BLaER1 treated with 17β-estradiol and CSF1 and Interleukin-3, amounts not matched to agents 10 nM and 100 nM (cell line): Measurements from ENCODE around the gene LEMD1.
A peak's percentile ranks its signal among the peaks of the same experiment; 100 is the strongest.

Source experiments
- H3K27ac ChIP-seq, 11 experiments: shearing (Covaris generic); formaldehyde crosslinking; 2 replicates each; pipeline ENCODE4 v1.8.1; 2022
- H3K27me3 ChIP-seq, 11 experiments: shearing (Covaris generic); formaldehyde crosslinking; 2 replicates each; pipeline ENCODE4 v1.8.1; 2022
- H3K36me3 ChIP-seq, 11 experiments: shearing (Covaris generic); formaldehyde crosslinking; 2 replicates each; pipeline ENCODE4 v1.8.1; 2022
- H3K4me1 ChIP-seq, 10 experiments: shearing (Covaris generic); formaldehyde crosslinking; 2 replicates each; pipeline ENCODE4 v1.8.1; 2022
- H3K4me2 ChIP-seq, 11 experiments: shearing (Covaris generic); formaldehyde crosslinking; 2 replicates each; pipeline ENCODE4 v1.8.1; 2022
- H3K4me3 ChIP-seq, 10 experiments: shearing (Covaris generic); formaldehyde crosslinking; 2 replicates each; pipeline ENCODE4 v1.8.1; 2022
- H3K9ac ChIP-seq, 11 experiments: shearing (Covaris generic); formaldehyde crosslinking; 2 replicates each; pipeline ENCODE4 v1.8.1; 2022
- H3K9me3 ChIP-seq, 11 experiments: shearing (Covaris generic); formaldehyde crosslinking; replicated peaks in 1 of 11; 2 replicates each; pipeline ENCODE4 v1.8.1; 2022
- H4K20me1 ChIP-seq, 11 experiments: shearing (Covaris generic); formaldehyde crosslinking; 2 replicates each; pipeline ENCODE4 v1.8.1; 2022
- Cebpa-rat ChIP-seq, 11 experiments: shearing (Covaris generic); IDR thresholded peaks; 2 replicates each; pipeline ENCODE4 v1.8.1; 2022

Gene LEMD1

GRCh38 chr1:205430696-205431305, 8.9 kb upstream of the LEMD1 start:
- H3K4me1 ChIP-seq, result peaks cover 11 to 25% (median 21%) of the 10 kb centered on the region in 10 experiments
- H4K20me1 ChIP-seq, result peaks cover 0 to 4% (median 0%) of the 10 kb centered on the region in 11 experiments; a peak in 1 of 22 replicates
- peak overlapping the region; percentile 64 to 81 (median 71) for H3K4me2 ChIP-seq
- no peaks in the 10 kb centered on the region for H3K27me3 ChIP-seq
- no peak overlapping the region for H3K27ac ChIP-seq
- H3K9ac ChIP-seq, result peak overlapping the region in 3 of 11 experiments; percentile 0 to 17 (median 6); a peak in 3 of 22 replicates
- no peaks in the 10 kb centered on the region for H3K9me3 ChIP-seq
- H3K36me3 ChIP-seq, result no peaks in the 10 kb centered on the region
- peak overlapping the region; percentile 6 to 57 (median 37); a peak in 17 of 20 replicates for H3K4me3 ChIP-seq
- TF ChIP-seq Cebpa-rat (IDR thresholded peaks at IDR 0.05), result no peak

- TF ChIP-seq Cebpa-rat (IDR thresholded peaks at IDR 0.05), result no peak
- Histone ChIP-seq H3K9ac (peak overlapping the region in 2 of 11 experiments; percentile 0 to 6; a peak in 2 of 22 replicates), H3K36me3 (no peaks in the 10 kb centered on the region), H4K20me1 (no peaks in the 10 kb centered on the region; a peak in 1 of 22 replicates), H3K4me2 (peak overlapping the region; percentile 64 to 81 (median 71)), H3K27me3 (no peaks in the 10 kb centered on the region), H3K9me3 (no peaks in the 10 kb centered on the region), H3K27ac (no peak overlapping the region), H3K4me1 (peaks cover 3 to 17% (median 13%) of the 10 kb centered on the region in 10 experiments), H3K4me3 (peak overlapping the region; percentile 6 to 57 (median 37); a peak in 16 of 20 replicates)
Observed at GRCh38 chr1:205429762-205430695, 8.2 kb upstream of the LEMD1 start.

GRCh38 chr1:205424901-205425600, 3.2 kb upstream of the LEMD1 start:
- H3K9ac ChIP-seq, result no peak overlapping the region
- peaks cover 0 to 4% (median 0%) of the 10 kb centered on the region in 10 experiments; a peak in 4 of 20 replicates for H3K4me1 ChIP-seq
- no peaks in the 10 kb centered on the region for H3K27me3 ChIP-seq
- no peak overlapping the region for H3K4me2 ChIP-seq
- H3K9me3 ChIP-seq, result no peaks in the 10 kb centered on the region
- H3K27ac ChIP-seq, result no peak overlapping the region
- TF ChIP-seq Cebpa-rat (IDR thresholded peaks at IDR 0.05), result no peak
- no peak overlapping the region for H3K4me3 ChIP-seq
- no peaks in the 10 kb centered on the region for H4K20me1 ChIP-seq
- no peaks in the 10 kb centered on the region for H3K36me3 ChIP-seq

GRCh38 chr1:205423814-205424399, 2.1 kb upstream of the LEMD1 start:
- H3K36me3 ChIP-seq, result no peaks in the 10 kb centered on the region
- TF ChIP-seq Cebpa-rat (IDR thresholded peaks at IDR 0.05), result no peak
- H3K4me3 ChIP-seq, result no peak overlapping the region
- H4K20me1 ChIP-seq, result no peaks in the 10 kb centered on the region
- no peak overlapping the region for H3K4me2 ChIP-seq
- no peak overlapping the region for H3K27ac ChIP-seq
- H3K4me1 ChIP-seq, result peaks cover 0 to 6% (median 0%) of the 10 kb centered on the region in 10 experiments; a peak in 2 of 20 replicates
- no peaks in the 10 kb centered on the region for H3K9me3 ChIP-seq
- no peaks in the 10 kb centered on the region for H3K27me3 ChIP-seq
- no peak overlapping the region for H3K9ac ChIP-seq

- Histone ChIP-seq H3K27me3 (no peaks in the 10 kb centered on the region), H3K4me2 (no peak overlapping the region)
- TF ChIP-seq Cebpa-rat (IDR thresholded peaks at IDR 0.05), result no peak
Observed at GRCh38 chr1:205422993-205423642, 1.3 kb upstream of the LEMD1 start.

GRCh38 chr1:205420938-205421337, 918 bp downstream of the LEMD1 start:
- Histone ChIP-seq H3K9ac (no peak overlapping the region), H3K9me3 (no peaks in the 10 kb centered on the region), H3K4me3 (no peak overlapping the region), H3K27me3 (no peaks in the 10 kb centered on the region), H3K4me1 (peaks cover 0 to 8% (median 5%) of the 10 kb centered on the region in 10 experiments; a peak in 10 of 20 replicates), H4K20me1 (no peaks in the 10 kb centered on the region), H3K27ac (no peak overlapping the region), H3K36me3 (no peaks in the 10 kb centered on the region), H3K4me2 (no peak overlapping the region)
- no peak for TF ChIP-seq Cebpa-rat (IDR thresholded peaks at IDR 0.05)

More at GRCh38 chr1:205422993-205423642, 1.3 kb upstream of the LEMD1 start:
- Histone ChIP-seq H3K9ac (no peak overlapping the region), H4K20me1 (no peaks in the 10 kb centered on the region), H3K9me3 (no peaks in the 10 kb centered on the region), H3K36me3 (no peaks in the 10 kb centered on the region), H3K27ac (no peak overlapping the region), H3K4me1 (peaks cover 0 to 6% (median 0%) of the 10 kb centered on the region in 10 experiments; a peak in 2 of 20 replicates), H3K4me3 (no peak overlapping the region)

- no peaks in the 10 kb centered on the region for H3K27me3 ChIP-seq
- TF ChIP-seq Cebpa-rat (IDR thresholded peaks at IDR 0.05), result no peak
- no peak overlapping the region for H3K27ac ChIP-seq
- H4K20me1 ChIP-seq, result no peaks in the 10 kb centered on the region
- peaks cover 0 to 12% (median 5%) of the 10 kb centered on the region in 10 experiments; a peak in 10 of 20 replicates for H3K4me1 ChIP-seq
- no peak overlapping the region for H3K9ac ChIP-seq
- no peaks in the 10 kb centered on the region for H3K9me3 ChIP-seq
- H3K4me2 ChIP-seq, result no peak overlapping the region
- H3K4me3 ChIP-seq, result no peak overlapping the region
- no peaks in the 10 kb centered on the region for H3K36me3 ChIP-seq
Observed at GRCh38 chr1:205417870-205418635, 3.8 kb downstream of the LEMD1 start.

GRCh38 chr1:205416322-205416721, 5.5 kb downstream of the LEMD1 start:
- Histone ChIP-seq H3K36me3 (no peaks in the 10 kb centered on the region), H3K4me3 (no peak overlapping the region), H3K4me2 (peak overlapping the region in 6 of 11 experiments; percentile 19 to 56 (median 26); a peak in 9 of 22 replicates), H3K9me3 (no peaks in the 10 kb centered on the region), H3K27ac (no peak overlapping the region), H3K9ac (no peak overlapping the region), H3K27me3 (no peaks in the 10 kb centered on the region), H3K4me1 (peaks cover 0 to 12% (median 5%) of the 10 kb centered on the region in 10 experiments; a peak in 10 of 20 replicates), H4K20me1 (no peaks in the 10 kb centered on the region)
- TF ChIP-seq Cebpa-rat (IDR thresholded peaks at IDR 0.05), result no peak
